ENCODE data around the gene BRDT. TPM values are rescaled to one million over a fixed set of nuclear protein-coding genes. Genes with fewer than 3 reads are reported as not detected.

The BRDT gene
- total and polyA plus RNA-seq, 2 of the 13 experiments (the other 11 are each of a cell fraction or from before 2014, with no cell fraction given): not detected

GRCh38 chr1:91948097-91948496 lies 1.1 kb upstream of the BRDT start:
- POLR2A ChIA-PET: no interaction called here
- no TSS peak for BruUV-seq (replicated peaks)
- no peak overlapping the region for H3K9ac ChIP-seq (ENCODE audit: insufficient read depth, low read depth, low read length)
- H3K4me1 ChIP-seq (ENCODE audit: insufficient read depth, low read length): no peaks in the 10 kb centered on the region
- H3K27me3 ChIP-seq (ENCODE audit: control insufficient read depth in 1 of 2, insufficient read depth in 2 of 2, low read length in 2 of 2): no peaks in the 10 kb centered on the region; a peak in 1 of 5 replicates
- DNase-seq (ENCODE audit: low spot score) (no peak), ATAC-seq (no peak), FAIRE-seq (no peak)
- no peaks in the 10 kb centered on the region for H3K79me2 ChIP-seq (ENCODE audit: insufficient read depth, low read length)
- H2AFZ ChIP-seq (ENCODE audit: low read length): no peak overlapping the region
- H3K4me2 ChIP-seq (ENCODE audit: low read depth, low read length): no peak overlapping the region
- CTCF ChIA-PET (ENCODE audit: low intra/inter-chr PET ratio, low total read pairs): no interaction called here
- intact Hi-C loops (cut with micrococcal nuclease; ENCODE audit: unreplicated experiment) (no loop called here), in situ Hi-C loops (cut with HindIII; ENCODE audit: extremely low pct_ligation_motif_present, low pct_unique_long_range_greater_than_20kb) (no loop called here)
- TF ChIP-seq ZNF33A (CRISPR knock-in tag; IDR thresholded peaks at IDR 0.05; ENCODE audit: borderline replicate concordance) (no peak), MTF1 (CRISPR knock-in tag; IDR thresholded peaks at IDR 0.05) (no peak), SIX1 (CRISPR knock-in tag; IDR thresholded peaks at IDR 0.05; ENCODE audit: borderline replicate concordance) (no peak), ZNF550 (CRISPR knock-in tag; IDR thresholded peaks at IDR 0.05; ENCODE audit: borderline replicate concordance) (no peak), SNAI1 (CRISPR knock-in tag; IDR thresholded peaks at IDR 0.05; ENCODE audit: borderline replicate concordance) (no peak), SAFB2 (CRISPR knock-in tag; IDR thresholded peaks at IDR 0.05; ENCODE audit: borderline replicate concordance, low read depth) (no peak), KLF13 (CRISPR knock-in tag; IDR thresholded peaks at IDR 0.05) (no peak), ZNF782 (CRISPR knock-in tag; IDR thresholded peaks at IDR 0.05; ENCODE audit: borderline replicate concordance) (no peak), POLR2A (IDR thresholded peaks at IDR 0.05; ENCODE audit: insufficient read depth in 1 of 2, low read depth in 2 of 2, low read length in 2 of 2) (no peak)
- 62% methylated on average over 4 of the region's 4 CpGs for WGBS (ENCODE audit: low lambda C conversion rate)
- H3K9me3 ChIP-seq (ENCODE audit: low read length): no peaks in the 10 kb centered on the region
- H4K20me1 ChIP-seq (ENCODE audit: insufficient read depth, low read length): no peaks in the 10 kb centered on the region
- no peak overlapping the region for H3K27ac ChIP-seq (ENCODE audit: extremely low read length, insufficient read depth, low read length)
- no peak overlapping the region for H3K4me3 ChIP-seq (replicated peaks in 1 of 3; ENCODE audit: insufficient read depth in 1 of 3, low read depth in 2 of 3, low read length in 3 of 3)
- H3K36me3 ChIP-seq (replicated peaks in 1 of 2; ENCODE audit: control insufficient read depth in 1 of 2, insufficient read depth in 2 of 2, low read length in 2 of 2): no peaks in the 10 kb centered on the region

Measured in HepG2 (cell line).